DND-41 (cell line): ENCODE data around the gene GAB1.

Source experiments
- CTCF ChIP-seq: IDR thresholded peaks from 2 replicates; pipeline ENCODE4 v1.5.1; 2012; ENCODE audit warnings: borderline replicate concordance, low read length, moderate library complexity, mild to moderate bottlenecking; ENCODE audit not compliant: poor library complexity, severe bottlenecking; ENCODE audit errors: extremely low read depth
- EZH2 ChIP-seq: IDR thresholded peaks from 3 replicates; pipeline ENCODE4 v1.6.1; 2012; ENCODE audit warnings: borderline replicate concordance, low read depth, mild to moderate bottlenecking, moderate library complexity, low read length, inconsistent platforms; ENCODE audit not compliant: severe bottlenecking

- no peak for TF ChIP-seq EZH2
- TF ChIP-seq CTCF, result no peak
These were observed 53.0 kb downstream of the GAB1 start for GRCh38 chr4:143389579-143390195.
